GM21526 (cell line): Measurements from ENCODE around the gene SLC8A3.
"Not testable (repeated sequence)": the region's sequence is repeated elsewhere in the genome, so short reads cannot be mapped to it uniquely, and the experiment has no call there.

Source experiments
- ATAC-seq: cut with Tn5 transposase; IDR thresholded peaks from one replicate; pipeline ENCODE4 v1.9.1; 2021; ENCODE audit warnings: moderate library complexity; ENCODE audit not compliant: unreplicated experiment, low FRiP score

The SLC8A3 gene, protein sequence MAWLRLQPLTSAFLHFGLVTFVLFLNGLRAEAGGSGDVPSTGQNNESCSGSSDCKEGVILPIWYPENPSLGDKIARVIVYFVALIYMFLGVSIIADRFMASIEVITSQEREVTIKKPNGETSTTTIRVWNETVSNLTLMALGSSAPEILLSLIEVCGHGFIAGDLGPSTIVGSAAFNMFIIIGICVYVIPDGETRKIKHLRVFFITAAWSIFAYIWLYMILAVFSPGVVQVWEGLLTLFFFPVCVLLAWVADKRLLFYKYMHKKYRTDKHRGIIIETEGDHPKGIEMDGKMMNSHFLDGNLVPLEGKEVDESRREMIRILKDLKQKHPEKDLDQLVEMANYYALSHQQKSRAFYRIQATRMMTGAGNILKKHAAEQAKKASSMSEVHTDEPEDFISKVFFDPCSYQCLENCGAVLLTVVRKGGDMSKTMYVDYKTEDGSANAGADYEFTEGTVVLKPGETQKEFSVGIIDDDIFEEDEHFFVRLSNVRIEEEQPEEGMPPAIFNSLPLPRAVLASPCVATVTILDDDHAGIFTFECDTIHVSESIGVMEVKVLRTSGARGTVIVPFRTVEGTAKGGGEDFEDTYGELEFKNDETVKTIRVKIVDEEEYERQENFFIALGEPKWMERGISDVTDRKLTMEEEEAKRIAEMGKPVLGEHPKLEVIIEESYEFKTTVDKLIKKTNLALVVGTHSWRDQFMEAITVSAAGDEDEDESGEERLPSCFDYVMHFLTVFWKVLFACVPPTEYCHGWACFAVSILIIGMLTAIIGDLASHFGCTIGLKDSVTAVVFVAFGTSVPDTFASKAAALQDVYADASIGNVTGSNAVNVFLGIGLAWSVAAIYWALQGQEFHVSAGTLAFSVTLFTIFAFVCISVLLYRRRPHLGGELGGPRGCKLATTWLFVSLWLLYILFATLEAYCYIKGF

DNA sequence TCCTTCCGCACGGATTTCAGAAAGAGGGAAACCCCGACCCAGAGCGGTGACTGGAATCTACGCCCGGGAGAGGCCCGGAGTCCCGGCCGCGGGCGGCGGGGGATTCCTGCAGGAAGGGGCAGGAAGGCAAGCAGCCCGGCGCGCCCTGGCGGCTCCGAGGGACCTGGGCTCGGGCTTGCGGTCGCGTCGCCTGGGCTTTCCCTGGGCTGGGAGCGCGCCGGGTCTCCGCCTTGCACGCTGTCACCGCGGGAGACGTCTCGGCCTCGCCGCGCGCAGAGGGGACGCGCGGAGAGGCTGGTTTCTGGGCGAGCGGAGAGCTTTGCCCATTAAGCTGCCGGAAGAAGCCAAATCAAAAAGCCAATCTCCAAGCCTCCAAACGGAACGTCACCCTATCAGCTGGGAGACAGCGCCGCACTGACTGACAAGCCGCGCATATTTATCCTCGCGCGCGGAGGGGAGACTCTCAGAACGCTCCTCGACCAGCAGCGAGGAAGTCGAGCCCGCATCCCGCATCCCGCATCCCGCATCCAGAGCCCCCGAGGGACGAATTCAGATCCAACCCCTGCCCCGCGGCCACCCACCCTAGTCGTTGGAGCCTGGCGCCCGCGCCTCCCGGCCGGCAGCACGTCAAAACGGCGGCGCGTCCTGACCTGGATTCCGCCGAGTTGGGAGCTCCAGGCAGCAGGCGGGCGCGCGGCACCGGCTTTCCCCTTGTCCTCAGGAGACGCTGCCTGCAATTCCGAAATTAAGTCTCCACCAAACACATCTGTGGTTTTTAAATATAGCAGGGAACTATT lies at the start of gene SLC8A3:
Gene SLC8A3, minus strand, starts transcription at position 293 of the 797 bp plus-strand sequence. CDS start 20,529 bp downstream, outside the sequence.
- no peak for ATAC-seq

- ATAC-seq: no peak
Measured at GRCh38 chr14:70237710-70238109, 49.0 kb upstream of the SLC8A3 start.

DNA sequence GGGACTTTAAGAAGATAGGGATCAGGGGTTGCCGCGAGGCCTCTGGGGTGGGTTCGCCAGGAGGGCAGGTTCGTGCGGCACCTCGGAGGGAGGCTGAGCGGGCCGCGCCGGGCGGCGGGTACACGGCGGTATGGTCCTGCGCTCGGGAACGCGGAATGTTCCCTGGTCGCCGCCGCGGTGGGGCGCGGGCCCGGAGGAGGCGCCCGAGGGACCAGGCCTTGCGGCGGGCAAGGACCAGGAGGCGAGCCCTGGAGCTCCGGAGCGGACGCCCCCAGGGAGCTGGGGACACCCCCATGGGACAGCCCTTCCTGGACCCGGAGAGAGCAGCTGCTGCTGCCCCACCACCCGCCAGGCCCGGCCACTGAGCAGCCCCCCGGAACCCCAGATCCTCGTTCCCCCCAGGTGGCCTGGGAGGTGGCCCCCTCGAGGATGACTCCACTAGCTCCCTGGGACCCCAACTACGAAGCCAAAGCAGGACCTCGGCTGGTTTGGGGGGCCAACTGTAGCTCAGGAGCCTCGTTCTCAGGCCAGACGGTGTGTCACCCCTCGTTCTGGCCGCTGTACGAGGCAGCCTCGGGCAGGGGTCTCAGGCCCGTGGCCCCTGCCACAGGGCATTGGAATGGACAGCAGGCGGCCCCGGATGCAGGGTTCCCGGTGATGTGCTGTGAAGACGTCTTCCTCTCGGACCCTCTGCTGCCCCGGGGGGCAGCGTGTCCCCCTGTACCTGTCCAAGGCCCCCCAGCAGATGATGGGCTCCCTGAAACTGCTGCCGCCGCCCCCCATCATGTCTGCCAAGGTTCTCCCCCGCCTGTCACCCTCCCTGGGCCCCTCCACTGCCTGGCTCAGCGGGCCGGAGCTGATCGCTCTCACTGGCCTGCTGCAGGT lies 45.6 kb upstream of the SLC8A3 start:
- ATAC-seq: no peak

- ATAC-seq: not testable (repeated sequence)
Measured at GRCh38 chr14:70231756-70232544, 43.2 kb upstream of the SLC8A3 start.

- not testable (repeated sequence) for ATAC-seq
Measured at GRCh38 chr14:70229877-70230640, 41.3 kb upstream of the SLC8A3 start.

DNA sequence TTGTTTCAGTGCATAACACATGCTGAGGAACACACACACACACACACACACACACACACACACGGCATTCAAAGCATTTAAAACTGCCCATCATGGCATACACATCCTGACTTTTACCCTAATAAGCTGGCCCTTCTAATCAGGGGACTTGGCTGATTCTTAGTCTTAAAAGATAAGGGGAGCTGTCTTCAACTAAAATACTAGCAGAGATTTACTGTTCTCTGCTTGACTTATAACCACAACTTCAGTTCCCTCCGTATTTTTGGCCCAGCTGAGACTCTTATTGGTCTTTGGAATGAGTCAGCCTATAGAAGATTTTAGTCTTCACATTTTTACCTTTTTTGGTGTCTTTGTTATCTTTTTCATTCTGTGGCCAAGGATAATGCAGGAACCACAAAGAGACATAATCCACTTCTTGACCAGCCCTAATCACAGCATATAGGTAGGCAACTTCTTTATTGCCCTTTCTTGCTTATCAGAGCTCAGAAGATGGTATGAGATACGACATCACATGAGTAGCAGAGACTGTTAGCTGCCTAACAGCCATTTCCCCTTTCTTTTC lies 25.1 kb upstream of the SLC8A3 start:
- ATAC-seq: no peak

GRCh38 chr14:70212752-70213151 lies 24.0 kb upstream of the SLC8A3 start:
- no peak for ATAC-seq

DNA sequence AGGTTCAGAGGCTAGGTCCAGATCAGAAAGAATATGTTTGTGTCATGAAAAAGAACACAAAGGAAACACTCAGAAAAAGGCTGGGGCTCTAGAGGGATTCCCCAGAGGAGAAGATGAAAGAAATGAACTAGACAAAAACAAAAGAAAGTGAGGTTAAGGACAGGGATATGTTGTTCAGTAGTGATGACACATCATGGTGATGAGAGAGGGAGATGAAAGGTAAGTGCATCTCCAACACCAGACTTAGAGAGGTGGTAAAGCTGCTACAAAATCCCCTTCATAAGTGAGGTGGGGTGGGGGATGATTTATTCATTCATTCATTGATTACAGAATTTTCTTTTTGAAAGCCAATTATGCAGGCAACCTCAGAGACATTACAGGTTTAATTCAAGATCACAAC lies 19.6 kb upstream of the SLC8A3 start:
- no peak for ATAC-seq

DNA sequence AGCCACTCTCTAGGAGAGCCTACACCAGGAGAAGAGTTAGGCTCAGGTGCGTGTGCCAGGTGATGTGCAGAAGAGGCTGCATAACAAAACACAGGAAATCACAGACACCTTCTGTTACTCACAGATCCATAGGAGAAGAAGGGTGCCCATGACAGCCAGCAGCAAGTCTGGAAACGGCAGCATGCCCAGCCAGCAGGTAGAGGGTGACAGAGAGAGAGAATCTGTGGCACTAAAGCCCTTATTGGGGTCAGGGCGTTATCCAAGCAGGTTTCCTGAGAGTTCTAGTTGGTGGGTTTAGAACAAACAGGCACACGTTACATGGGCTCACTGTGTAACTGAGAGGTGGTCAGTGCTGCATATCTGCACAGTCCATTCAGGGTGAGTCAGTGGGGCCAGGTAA lies 14.9 kb upstream of the SLC8A3 start:
- ATAC-seq: no peak

DNA sequence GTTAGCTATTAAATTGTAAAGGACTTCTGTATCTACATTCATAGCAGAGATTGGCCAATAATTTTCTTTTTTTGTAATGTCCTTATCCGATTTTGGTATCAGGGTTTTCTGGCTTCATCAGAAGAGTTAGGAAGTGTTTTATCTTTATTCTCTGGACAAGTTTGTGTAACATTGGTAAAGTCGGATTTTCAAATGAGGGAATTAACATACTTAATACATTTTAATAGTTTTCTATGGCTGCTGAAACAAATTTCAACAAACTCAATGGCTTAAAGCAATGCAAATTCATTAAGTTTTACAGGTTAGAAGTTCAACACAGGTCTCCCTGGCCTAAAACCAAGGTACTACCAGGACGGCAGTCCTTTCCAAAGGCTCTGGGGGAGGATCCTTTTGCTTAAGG lies 13.2 kb upstream of the SLC8A3 start:
- no peak for ATAC-seq

- no peak for ATAC-seq
Measured at GRCh38 chr14:70193396-70193795, 4.6 kb upstream of the SLC8A3 start.

DNA sequence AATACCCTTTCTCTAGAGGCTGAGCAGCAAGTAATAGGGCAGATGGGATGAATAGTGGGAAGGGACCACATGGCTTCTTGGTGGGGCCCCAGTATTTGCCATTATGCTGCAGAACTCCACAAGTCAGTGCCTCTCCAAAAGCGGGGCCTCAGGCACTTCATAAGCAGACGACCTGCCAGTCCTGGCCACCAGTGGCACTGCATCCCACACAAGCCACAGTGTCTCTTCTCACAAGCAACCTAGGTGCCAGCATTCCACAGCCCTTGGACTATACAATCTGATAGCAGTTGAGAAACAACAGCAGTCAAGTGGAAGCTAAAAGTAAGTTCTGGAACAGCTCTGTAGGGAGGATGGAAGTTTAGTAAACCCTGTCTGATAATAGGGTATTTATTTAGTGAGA lies 4.2 kb upstream of the SLC8A3 start:
- ATAC-seq: no peak

GRCh38 chr14:70190156-70190555 lies 1.4 kb upstream of the SLC8A3 start:
- ATAC-seq: no peak

- no peak for ATAC-seq
Measured at GRCh38 chr14:70189456-70190077, 816 bp upstream of the SLC8A3 start.

DNA sequence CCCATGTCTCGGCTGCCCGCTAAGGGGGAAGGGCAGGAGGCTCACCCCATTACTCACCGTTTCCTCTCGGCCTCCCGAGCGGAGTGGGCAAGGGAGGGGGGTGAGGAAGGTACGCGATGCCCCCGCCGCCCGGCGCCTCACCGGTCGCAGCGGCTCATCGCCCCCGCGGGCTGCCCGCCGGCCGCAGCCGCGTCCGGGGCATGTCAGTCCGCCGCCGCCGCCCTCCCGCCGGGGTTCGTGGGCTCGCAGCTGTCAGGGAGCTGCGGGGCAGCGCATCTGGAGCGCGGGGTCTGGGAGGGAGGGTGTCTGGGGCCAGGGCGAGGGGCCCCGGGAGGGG lies 461 bp downstream of the SLC8A3 start:
- no peak for ATAC-seq

DNA sequence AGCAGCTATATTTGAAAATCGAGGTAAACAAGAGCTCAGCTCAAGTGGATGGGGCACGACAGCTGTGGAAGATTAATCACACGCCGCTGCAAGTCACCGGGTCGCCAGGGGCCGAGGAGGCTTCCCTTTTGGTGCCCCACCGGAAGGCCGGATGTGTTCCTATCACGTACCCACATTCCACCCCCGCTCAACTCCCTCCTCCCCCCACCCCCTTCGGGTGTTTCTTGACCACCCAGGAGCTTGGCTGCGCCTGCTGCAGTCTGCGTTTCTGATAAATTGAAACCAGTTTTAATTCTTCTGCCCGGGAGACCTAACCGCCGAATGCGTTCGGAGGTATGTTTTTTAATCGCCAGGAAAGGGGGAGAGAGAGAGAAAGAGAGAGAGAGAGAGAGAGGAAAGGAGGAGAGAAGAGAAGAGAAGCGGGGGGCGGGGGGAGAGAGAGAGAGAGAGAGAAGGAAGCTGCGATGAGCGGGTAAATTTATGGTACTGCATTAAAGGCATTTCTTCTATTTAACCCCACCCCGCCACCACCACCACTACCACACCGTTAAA lies 1.8 kb downstream of the SLC8A3 start:
- no peak for ATAC-seq

DNA sequence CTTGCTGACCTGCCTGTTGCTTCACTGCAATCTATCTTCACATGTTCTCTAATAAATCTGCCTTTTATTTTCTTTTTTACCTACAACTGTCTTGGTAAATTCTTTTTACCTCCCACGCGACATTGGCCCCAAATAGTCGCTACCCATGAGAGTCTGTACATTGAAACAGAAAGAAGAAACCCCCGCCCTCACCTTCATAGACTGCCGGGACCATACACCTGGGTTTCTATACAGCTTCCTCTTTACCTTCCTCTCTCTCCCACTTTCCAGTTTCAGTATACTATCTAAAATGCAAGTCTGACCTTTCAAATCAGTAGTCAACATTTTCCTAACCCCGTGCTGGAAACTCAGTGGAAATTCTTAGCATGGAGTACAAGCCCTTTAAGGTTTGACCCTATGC lies 4.8 kb downstream of the SLC8A3 start:
- peak; percentile 68 for ATAC-seq
